MCF 10A (cell line): Measurements from ENCODE around the gene RAB3D. TPM values are rescaled to one million over a fixed set of nuclear protein-coding genes. Genes with fewer than 3 reads are reported as not detected.
"Not testable (repeated sequence)": the region's sequence is repeated elsewhere in the genome, so short reads cannot be mapped to it uniquely, and the experiment has no call there.

Source experiments
- BruUV-seq: library from RNA; stranded (reverse); fragments of 400-500 nt; replicated peaks from 2 replicates; lab custom pipeline; 2021; lab: Mats Ljungman, UMichigan
- CTCF ChIA-PET: fragments of 300-600 bp; sonication (Branson Sonifier 250); formaldehyde crosslinking; extraction: SDS; loops from one replicate; lab custom pipeline; 2021; ENCODE audit warnings: antibody characterized with exemption, inconsistent platforms; lab: Yijun Ruan, JAX
- POLR2A ChIA-PET: fragments of 300-600, 350-650 bp; sonication (Branson Sonifier 250); formaldehyde crosslinking; extraction: SDS; loops from one replicate; lab custom pipeline; 2020; ENCODE audit warnings: antibody characterized with exemption, inconsistent platforms; lab: Yijun Ruan, JAX
- DNase-seq: peaks from one replicate; pipeline ENCODE4 v3.0.0-alpha.2; 2018; ENCODE audit not compliant: unreplicated experiment
- H3K27ac Mint-ChIP-seq: one replicate; pipeline ENCODE4 v1.8.0; 2022; ENCODE audit warnings: mild to moderate bottlenecking, low read depth, mixed read lengths; ENCODE audit not compliant: unreplicated experiment
- H3K27me3 Mint-ChIP-seq: one replicate; pipeline ENCODE4 v1.8.0; 2022; ENCODE audit warnings: mixed read lengths; ENCODE audit not compliant: insufficient read depth, unreplicated experiment
- H3K36me3 Mint-ChIP-seq: one replicate; pipeline ENCODE4 v1.8.0; 2022; ENCODE audit warnings: mild to moderate bottlenecking, moderate library complexity, mixed read lengths; ENCODE audit not compliant: insufficient read depth, unreplicated experiment
- H3K4me1 Mint-ChIP-seq: one replicate; pipeline ENCODE4 v1.8.0; 2022; ENCODE audit warnings: mixed read lengths; ENCODE audit not compliant: insufficient read depth, unreplicated experiment
- H3K4me3 Mint-ChIP-seq: one replicate; pipeline ENCODE4 v1.8.0; 2022; ENCODE audit warnings: mild to moderate bottlenecking, moderate library complexity, mixed read lengths; ENCODE audit not compliant: unreplicated experiment
- H3K9me3 Mint-ChIP-seq: one replicate; pipeline ENCODE4 v1.8.0; 2022; ENCODE audit warnings: mixed read lengths; ENCODE audit not compliant: unreplicated experiment
- intact Hi-C: fragments of 100-400 bp; cut with micrococcal nuclease; formaldehyde crosslinking; loops from 2 replicates; pipeline ENCODE4 v1.14.1; 2022
- total RNA-seq: library from RNA; stranded (reverse); gene quantifications from 2 replicates; pipeline ENCODE4 v1.2.3, GENCODE V29; 2022
- TF ChIP-seq, protein P1 (sequence below): fragments of 200-600 bp; IDR thresholded peaks from one replicate; pipeline ENCODE4 v1.8.0; 2022; ENCODE audit warnings: antibody characterized with exemption, mild to moderate bottlenecking; ENCODE audit not compliant: unreplicated experiment

The RAB3D gene
- total RNA-seq, 1 experiment from 2014 or later, result 46.5 TPM

DNA sequence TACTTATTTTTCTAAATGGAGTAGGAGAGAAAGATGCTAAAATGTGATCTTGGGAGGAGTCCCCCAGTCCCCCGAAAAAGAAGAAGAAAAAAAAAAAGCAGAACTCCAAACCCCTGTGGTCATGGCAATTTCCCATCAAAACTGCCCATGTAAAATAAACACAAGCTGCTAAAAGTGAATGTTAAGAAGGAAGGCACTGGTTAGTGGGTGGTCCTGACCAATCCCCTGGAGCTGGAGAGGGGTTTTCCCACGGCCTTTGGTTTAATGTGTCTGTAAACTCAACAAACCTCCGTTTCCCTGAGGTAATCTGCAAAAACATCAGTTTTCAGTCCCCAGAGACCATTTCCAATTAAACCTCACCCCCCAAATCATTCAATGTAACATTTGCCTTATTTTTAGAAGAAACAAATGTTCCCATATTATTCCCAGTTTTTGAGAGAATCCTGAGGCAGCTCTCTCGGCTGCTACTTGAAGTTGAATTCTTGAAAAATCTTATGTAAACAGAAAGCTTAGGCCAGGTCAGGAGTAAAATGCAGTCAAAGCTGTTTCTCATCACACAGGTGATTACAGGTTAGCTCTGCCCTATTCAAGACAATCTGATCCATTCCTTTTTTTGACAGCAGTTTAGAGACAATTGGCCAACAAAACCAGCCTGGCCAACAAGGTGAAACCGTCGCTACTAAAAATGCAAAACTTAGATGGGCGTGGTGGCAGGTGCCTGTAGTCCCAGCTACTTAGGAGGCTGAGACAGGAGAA, 17.0 kb downstream of the RAB3D start:
- Mint-ChIP-seq H3K27me3 (no peaks in the 10 kb centered on the region), H3K9me3 (no peaks in the 10 kb centered on the region), H3K4me1 (peaks cover 17% of the 10 kb centered on the region), H3K36me3 (peaks cover 38% of the 10 kb centered on the region), H3K27ac (no peak overlapping the region), H3K4me3 (no peak overlapping the region)
- POLR2A ChIA-PET, result interaction anchor here (0.7 to 4.8 kb wide), 4 partner anchors 16 to 99 kb away, joined by 3 to 33 read pairs (median 5); partner anchors contain the start of genes CCDC159, RAB3D and TMEM205
- DNase-seq, result no peak
- no TSS peak for BruUV-seq
- CTCF ChIA-PET, result interaction anchor here (0.5 to 1.5 kb wide), 9 partner anchors 24 to 1515 kb away, joined by 3 to 7 read pairs (median 3); partner anchors contain the start of genes CCDC159 and TMEM205
- TF ChIP-seq, protein P1, sequence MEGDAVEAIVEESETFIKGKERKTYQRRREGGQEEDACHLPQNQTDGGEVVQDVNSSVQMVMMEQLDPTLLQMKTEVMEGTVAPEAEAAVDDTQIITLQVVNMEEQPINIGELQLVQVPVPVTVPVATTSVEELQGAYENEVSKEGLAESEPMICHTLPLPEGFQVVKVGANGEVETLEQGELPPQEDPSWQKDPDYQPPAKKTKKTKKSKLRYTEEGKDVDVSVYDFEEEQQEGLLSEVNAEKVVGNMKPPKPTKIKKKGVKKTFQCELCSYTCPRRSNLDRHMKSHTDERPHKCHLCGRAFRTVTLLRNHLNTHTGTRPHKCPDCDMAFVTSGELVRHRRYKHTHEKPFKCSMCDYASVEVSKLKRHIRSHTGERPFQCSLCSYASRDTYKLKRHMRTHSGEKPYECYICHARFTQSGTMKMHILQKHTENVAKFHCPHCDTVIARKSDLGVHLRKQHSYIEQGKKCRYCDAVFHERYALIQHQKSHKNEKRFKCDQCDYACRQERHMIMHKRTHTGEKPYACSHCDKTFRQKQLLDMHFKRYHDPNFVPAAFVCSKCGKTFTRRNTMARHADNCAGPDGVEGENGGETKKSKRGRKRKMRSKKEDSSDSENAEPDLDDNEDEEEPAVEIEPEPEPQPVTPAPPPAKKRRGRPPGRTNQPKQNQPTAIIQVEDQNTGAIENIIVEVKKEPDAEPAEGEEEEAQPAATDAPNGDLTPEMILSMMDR, result no peak
- intact Hi-C loops, result no loop called here

DNA sequence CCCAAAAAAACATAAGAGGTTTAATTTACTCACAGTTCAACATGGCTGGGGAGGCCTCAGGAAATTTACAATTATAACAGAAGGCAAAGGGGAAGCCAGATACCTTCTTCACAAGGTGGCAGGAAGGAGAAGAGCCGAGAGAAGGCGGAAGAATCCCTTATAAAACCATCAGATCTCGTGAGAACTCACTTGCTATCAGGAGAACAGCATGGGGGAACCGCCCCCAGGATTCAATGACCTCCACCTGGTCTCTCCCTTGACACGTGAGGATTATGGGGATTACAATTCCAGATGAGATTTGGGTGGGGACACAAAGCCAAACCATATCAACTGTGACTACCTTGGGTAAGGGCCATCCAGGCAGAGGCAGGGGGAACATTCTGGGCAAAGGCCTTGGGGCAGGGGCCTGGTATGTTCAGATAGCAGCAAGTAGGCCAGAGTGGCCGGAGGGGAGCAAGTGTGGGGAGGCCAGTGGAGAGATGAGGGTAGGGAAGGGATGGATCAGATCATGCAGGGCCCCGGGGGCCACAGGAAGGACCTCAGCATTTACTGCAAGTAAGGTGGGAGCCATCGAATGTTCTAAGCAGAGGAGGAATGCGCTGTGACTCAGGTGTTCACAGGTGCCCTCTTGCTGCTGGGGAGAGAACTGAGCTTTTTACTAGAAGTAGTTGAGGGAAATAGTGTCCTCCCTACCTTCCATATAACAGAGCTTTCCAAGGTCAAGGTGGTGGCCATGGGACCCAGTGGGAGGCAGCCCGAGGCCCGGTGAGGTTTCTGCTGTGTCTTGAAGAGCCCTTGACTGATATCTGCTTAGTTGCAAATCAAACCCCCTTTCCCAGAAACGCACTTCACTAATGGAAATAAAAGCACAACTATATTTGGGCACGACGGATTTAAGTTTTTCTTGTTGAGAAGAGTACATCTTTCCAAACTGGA, 18.0 kb downstream of the RAB3D start:
- intact Hi-C loops, result no loop called here
- BruUV-seq, result no TSS peak
- CTCF ChIA-PET, result interaction anchor here (0.6 to 1.4 kb wide), 2 partner anchors 25 to 367 kb away, joined by 3 to 5 read pairs; partner anchors contain the start of genes CCDC159 and TMEM205

DNA sequence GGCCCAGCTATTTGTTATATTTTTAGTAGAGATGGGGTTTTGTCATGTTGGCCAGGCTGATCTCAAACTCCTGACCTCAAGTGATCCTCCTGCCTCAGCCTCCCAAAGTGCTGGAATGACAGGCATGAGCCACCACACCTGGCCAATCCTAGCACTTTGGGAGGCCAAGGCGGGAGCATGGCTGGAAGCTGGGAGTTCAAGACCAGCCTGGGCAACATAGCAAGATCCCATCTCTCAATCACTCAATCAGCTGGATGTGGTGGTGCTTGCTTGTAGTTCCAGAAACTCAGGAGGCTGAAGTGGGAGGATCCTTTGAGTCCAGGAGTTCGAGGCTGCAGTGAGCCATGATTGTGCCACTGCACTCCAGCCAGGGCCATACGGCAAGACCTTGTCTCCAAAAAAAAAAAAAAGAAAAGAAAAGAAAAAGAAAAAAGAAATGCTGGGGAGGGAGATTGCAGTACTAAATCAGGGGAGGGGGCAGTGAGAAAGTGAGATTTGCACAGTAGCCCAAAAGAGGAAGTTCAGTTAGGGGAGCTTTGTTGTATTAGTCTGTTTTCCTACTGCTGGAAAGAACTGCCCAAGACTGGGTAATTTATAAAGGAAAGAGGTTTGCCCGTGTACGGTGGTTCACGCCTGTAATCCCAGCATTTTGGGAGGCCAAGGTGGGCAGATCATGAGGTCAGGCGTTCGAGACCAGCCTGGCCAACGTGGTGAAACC, 19.0 kb downstream of the RAB3D start:
- H3K9me3 Mint-ChIP-seq, H3K27ac Mint-ChIP-seq, intact Hi-C loops, BruUV-seq, H3K27me3 Mint-ChIP-seq, CTCF ChIA-PET, H3K4me3 Mint-ChIP-seq, DNase-seq: not testable (repeated sequence)
- Mint-ChIP-seq H3K4me1 (peaks cover 17% of the 10 kb centered on the region), H3K36me3 (peaks cover 40% of the 10 kb centered on the region)
- POLR2A ChIA-PET, result interaction anchor here (0.5 to 2.8 kb wide), 6 partner anchors 10 to 123 kb away, joined by 3 to 13 read pairs (median 6); partner anchors contain the start of genes CCDC159, RAB3D and TMEM205

More for the DNA sequence above, 18.0 kb downstream of the RAB3D start:
- Mint-ChIP-seq H3K36me3 (peaks cover 40% of the 10 kb centered on the region), H3K27me3 (no peaks in the 10 kb centered on the region), H3K4me3 (no peak overlapping the region), H3K27ac (no peak overlapping the region), H3K9me3 (no peaks in the 10 kb centered on the region), H3K4me1 (peaks cover 17% of the 10 kb centered on the region)
- POLR2A ChIA-PET, result interaction anchor here (0.7 to 4.8 kb wide), 3 partner anchors 11 to 24 kb away, joined by 3 to 33 read pairs (median 7); partner anchors contain the start of genes CCDC159, RAB3D and TMEM205
- DNase-seq, result no peak
- TF ChIP-seq, protein P1, result no peak

DNA sequence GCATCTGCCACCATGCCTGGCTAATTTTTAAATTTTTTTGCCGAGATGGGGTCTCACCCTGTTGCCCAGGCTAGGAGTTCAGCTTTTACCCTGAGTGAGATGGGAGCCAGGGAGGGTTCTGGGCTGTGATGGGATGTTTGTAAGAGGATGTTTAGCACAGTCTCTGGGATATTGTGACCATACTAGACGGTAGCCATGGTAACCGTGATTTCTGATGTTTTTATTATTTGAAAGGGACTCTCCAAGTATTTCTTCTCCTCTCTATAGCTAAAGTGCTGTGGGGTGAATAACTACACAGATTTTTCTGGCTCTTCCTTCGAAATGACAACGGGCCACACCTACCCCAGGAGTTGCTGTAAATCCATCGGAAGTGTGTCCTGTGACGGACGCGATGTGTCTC, 33.1 kb downstream of the RAB3D start:
- DNase-seq, result no peak
- H3K4me1 Mint-ChIP-seq, result no peaks in the 10 kb centered on the region
- H3K36me3 Mint-ChIP-seq, result no peaks in the 10 kb centered on the region
- H3K4me3 Mint-ChIP-seq, result no peak overlapping the region
- no TSS peak for BruUV-seq
- no peaks in the 10 kb centered on the region for H3K9me3 Mint-ChIP-seq
- ChIA-PET POLR2A (interaction anchor here (0.8 to 1.8 kb wide), 2 partner anchors 9 to 13 kb away, joined by 3 to 5 read pairs; no protein-coding TSS in a partner anchor), CTCF (interaction anchor here (0.6 to 1.9 kb wide), 3 partner anchors 12 to 292 kb away, joined by 3 to 9 read pairs (median 4); no protein-coding TSS in a partner anchor)
- TF ChIP-seq, protein P1, result no peak
- intact Hi-C loops, result no loop called here
- no peaks in the 10 kb centered on the region for H3K27me3 Mint-ChIP-seq
- H3K27ac Mint-ChIP-seq, result no peak overlapping the region
